Mammary epithelial cell (primary cell): Measurements from ENCODE around the gene MAP7D3.

Source experiments
- CTCF ChIP-seq, 2 donors: IDR thresholded peaks in 1 of 2; conservative IDR thresholded peaks in 1 of 2; 2 replicates each; pipeline ENCODE4 v1.5.1; 2011 to 2012; ENCODE audit warnings: inconsistent platforms in 2 of 2, low read length in 2 of 2, mild to moderate bottlenecking in 2 of 2, control low read depth in 1 of 2, low read depth in 1 of 2; ENCODE audit not compliant: insufficient read depth in 1 of 2; ENCODE audit errors: extremely low read depth in 1 of 2
- EZH2 ChIP-seq: IDR thresholded peaks from 2 replicates; pipeline ENCODE4 v1.6.1; 2012; ENCODE audit warnings: low read length, inconsistent platforms, borderline replicate concordance

- TF ChIP-seq CTCF (conservative IDR thresholded peaks at IDR 0.05 in 1 of 2, IDR thresholded peaks at IDR 0.05 in 1 of 2; ENCODE audit: extremely low read depth in 1 of 2, insufficient read depth in 1 of 2, low read depth in 1 of 2, low read length in 2 of 2), result no peak
- no peak for TF ChIP-seq EZH2
Measured at GRCh38 chrX:136219893-136220292, 31.3 kb downstream of the MAP7D3 start.
